HepG2 (cell line): ENCODE measurements around the gene PIEZO1. TPM values are rescaled to one million over a fixed set of nuclear protein-coding genes. Genes with fewer than 3 reads are reported as not detected.

ENCODE experiments used
- BATF2 ChIP-seq: sonication (generic); formaldehyde crosslinking; IDR thresholded peaks from 2 replicates; pipeline ENCODE4 v1.8.0; 2022; ENCODE audit warnings: mild to moderate bottlenecking, missing genetic modification reagents, moderate library complexity
- CENPT ChIP-seq: sonication (generic); formaldehyde crosslinking; IDR thresholded peaks from 2 replicates; pipeline ENCODE4 v1.8.0; 2022; ENCODE audit warnings: low read depth, mild to moderate bottlenecking, moderate library complexity, missing genetic modification reagents
- DNMT1 ChIP-seq: sonication (generic); formaldehyde crosslinking; IDR thresholded peaks from 2 replicates; pipeline ENCODE4 v1.5.1; 2020; ENCODE audit warnings: mild to moderate bottlenecking, missing genetic modification reagents
- GZF1 ChIP-seq: sonication (generic); formaldehyde crosslinking; IDR thresholded peaks from 2 replicates; pipeline ENCODE4 v1.5.1; 2020; ENCODE audit warnings: mild to moderate bottlenecking, missing genetic modification reagents
- NCOR1 ChIP-seq: fragments of 200-600 bp; sonication (generic); IDR thresholded peaks from 2 replicates; pipeline ENCODE4 v1.7.0; 2017; ENCODE audit warnings: antibody characterized with exemption, low read length, borderline replicate concordance
- PHF21A ChIP-seq: sonication (generic); formaldehyde crosslinking; IDR thresholded peaks from 2 replicates; pipeline ENCODE4 v1.5.0; 2020; ENCODE audit warnings: mild to moderate bottlenecking, missing genetic modification reagents
- RAD21 ChIP-seq: fragments of 450-650 bp; formaldehyde crosslinking; IDR thresholded peaks from 2 replicates; pipeline ENCODE4 v1.5.0; 2020; ENCODE audit warnings: mild to moderate bottlenecking
- RXRA ChIP-seq: sonication (generic); formaldehyde crosslinking; IDR thresholded peaks from 2 replicates; pipeline ENCODE4 v1.5.1; 2020; ENCODE audit warnings: missing genetic modification reagents
- SMAD3 ChIP-seq: sonication (generic); formaldehyde crosslinking; IDR thresholded peaks from 2 replicates; pipeline ENCODE4 v1.4.0; 2020; ENCODE audit warnings: missing genetic modification reagents
- ZFP36L1 ChIP-seq: sonication (generic); formaldehyde crosslinking; IDR thresholded peaks from 2 replicates; pipeline ENCODE4 v1.8.0; 2022; ENCODE audit warnings: mild to moderate bottlenecking, missing genetic modification reagents, moderate library complexity
- ZKSCAN5 ChIP-seq: sonication (generic); formaldehyde crosslinking; IDR thresholded peaks from 2 replicates; pipeline ENCODE4 v1.5.1; 2020; ENCODE audit warnings: mild to moderate bottlenecking, missing genetic modification reagents
- ZNF556 ChIP-seq: sonication (generic); formaldehyde crosslinking; IDR thresholded peaks from 2 replicates; pipeline ENCODE4 v1.4.0; 2020; ENCODE audit warnings: mild to moderate bottlenecking, missing genetic modification reagents, borderline replicate concordance
- polyA plus RNA-seq, 8 experiments: library from polyadenylated mRNA; depleted of rRNA in 3 of 8; stranded (reverse) in 7 of 8; unstranded in 1 of 8; fragments of >200 nt; fragmentation: Illumina TruSeq in 4 of 8; extraction: Trizol in 4 of 8; gene quantifications; 2 replicates each; pipeline versions ENCODE4 v1.2.1 to v1.2.3, GENCODE V29; 2011 to 2016; ENCODE audit warnings: low read depth in 4 of 8, missing spikeins in 1 of 8, mixed read lengths in 1 of 8; ENCODE audit not compliant: insufficient read depth in 1 of 8
- total RNA-seq, 5 experiments: library from RNA; depleted of rRNA; stranded (reverse); fragments of >200 nt; fragmentation: Illumina TruSeq; extraction: Trizol; gene quantifications; 2 replicates each; pipeline ENCODE4 v1.2.3, GENCODE V29; 2016; ENCODE audit warnings: low read depth in 1 of 5
- TF ChIP-seq, protein P1 (sequence below): sonication (generic); formaldehyde crosslinking; IDR thresholded peaks from 2 replicates; pipeline ENCODE4 v1.4.0; 2020; ENCODE audit warnings: mild to moderate bottlenecking, missing genetic modification reagents
- TF ChIP-seq, protein P2 (sequence below): sonication (generic); formaldehyde crosslinking; IDR thresholded peaks from 2 replicates; pipeline ENCODE4 v1.4.0; 2020; ENCODE audit warnings: mild to moderate bottlenecking, low read depth, missing genetic modification reagents
- TF ChIP-seq, protein P3 (sequence below): sonication (generic); formaldehyde crosslinking; IDR thresholded peaks from 2 replicates; pipeline ENCODE4 v1.4.0; 2020; ENCODE audit warnings: missing genetic modification reagents, borderline replicate concordance
- TF ChIP-seq, protein P4 (sequence below): sonication (generic); formaldehyde crosslinking; IDR thresholded peaks from 2 replicates; pipeline ENCODE4 v1.4.0; 2020; ENCODE audit warnings: missing genetic modification reagents; ENCODE audit errors: not compliant biosample characterization
- TF ChIP-seq, protein P5 (sequence below): sonication (generic); formaldehyde crosslinking; IDR thresholded peaks from 2 replicates; pipeline ENCODE4 v1.4.0; 2020; ENCODE audit warnings: mild to moderate bottlenecking, missing genetic modification reagents

Gene PIEZO1
- total and polyA plus RNA-seq, 2 of the 13 experiments (the other 11 are each of a cell fraction or from before 2014, with no cell fraction given): 67.9 to 85.0 TPM

GRCh38 chr16:88811769-88812512, 26.9 kb upstream of the PIEZO1 start, which contains the start of gene APRT (continued):
- TF ChIP-seq, protein P1, sequence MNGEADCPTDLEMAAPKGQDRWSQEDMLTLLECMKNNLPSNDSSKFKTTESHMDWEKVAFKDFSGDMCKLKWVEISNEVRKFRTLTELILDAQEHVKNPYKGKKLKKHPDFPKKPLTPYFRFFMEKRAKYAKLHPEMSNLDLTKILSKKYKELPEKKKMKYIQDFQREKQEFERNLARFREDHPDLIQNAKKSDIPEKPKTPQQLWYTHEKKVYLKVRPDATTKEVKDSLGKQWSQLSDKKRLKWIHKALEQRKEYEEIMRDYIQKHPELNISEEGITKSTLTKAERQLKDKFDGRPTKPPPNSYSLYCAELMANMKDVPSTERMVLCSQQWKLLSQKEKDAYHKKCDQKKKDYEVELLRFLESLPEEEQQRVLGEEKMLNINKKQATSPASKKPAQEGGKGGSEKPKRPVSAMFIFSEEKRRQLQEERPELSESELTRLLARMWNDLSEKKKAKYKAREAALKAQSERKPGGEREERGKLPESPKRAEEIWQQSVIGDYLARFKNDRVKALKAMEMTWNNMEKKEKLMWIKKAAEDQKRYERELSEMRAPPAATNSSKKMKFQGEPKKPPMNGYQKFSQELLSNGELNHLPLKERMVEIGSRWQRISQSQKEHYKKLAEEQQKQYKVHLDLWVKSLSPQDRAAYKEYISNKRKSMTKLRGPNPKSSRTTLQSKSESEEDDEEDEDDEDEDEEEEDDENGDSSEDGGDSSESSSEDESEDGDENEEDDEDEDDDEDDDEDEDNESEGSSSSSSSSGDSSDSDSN: peak; percentile 88
- peak; percentile 85 for TF ChIP-seq PHF21A (CRISPR knock-in tag)
- TF ChIP-seq RAD21 (CRISPR knock-in tag): peak; percentile 76
- TF ChIP-seq, protein P2, sequence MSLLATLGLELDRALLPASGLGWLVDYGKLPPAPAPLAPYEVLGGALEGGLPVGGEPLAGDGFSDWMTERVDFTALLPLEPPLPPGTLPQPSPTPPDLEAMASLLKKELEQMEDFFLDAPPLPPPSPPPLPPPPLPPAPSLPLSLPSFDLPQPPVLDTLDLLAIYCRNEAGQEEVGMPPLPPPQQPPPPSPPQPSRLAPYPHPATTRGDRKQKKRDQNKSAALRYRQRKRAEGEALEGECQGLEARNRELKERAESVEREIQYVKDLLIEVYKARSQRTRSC (CRISPR knock-in tag): peak; percentile 82; the same call in 1 of the 2 replicates
- TF ChIP-seq ZKSCAN5 (CRISPR knock-in tag): 0 out of 2 replicates have a peak, but pooled peaks have one; percentile 20
- TF ChIP-seq ZNF556 (CRISPR knock-in tag): peak; percentile 96
- peak; percentile 79 for TF ChIP-seq ZFP36L1
- peak; percentile 99 for TF ChIP-seq GZF1 (CRISPR knock-in tag)
- TF ChIP-seq SMAD3: no peak
- TF ChIP-seq, protein P3, sequence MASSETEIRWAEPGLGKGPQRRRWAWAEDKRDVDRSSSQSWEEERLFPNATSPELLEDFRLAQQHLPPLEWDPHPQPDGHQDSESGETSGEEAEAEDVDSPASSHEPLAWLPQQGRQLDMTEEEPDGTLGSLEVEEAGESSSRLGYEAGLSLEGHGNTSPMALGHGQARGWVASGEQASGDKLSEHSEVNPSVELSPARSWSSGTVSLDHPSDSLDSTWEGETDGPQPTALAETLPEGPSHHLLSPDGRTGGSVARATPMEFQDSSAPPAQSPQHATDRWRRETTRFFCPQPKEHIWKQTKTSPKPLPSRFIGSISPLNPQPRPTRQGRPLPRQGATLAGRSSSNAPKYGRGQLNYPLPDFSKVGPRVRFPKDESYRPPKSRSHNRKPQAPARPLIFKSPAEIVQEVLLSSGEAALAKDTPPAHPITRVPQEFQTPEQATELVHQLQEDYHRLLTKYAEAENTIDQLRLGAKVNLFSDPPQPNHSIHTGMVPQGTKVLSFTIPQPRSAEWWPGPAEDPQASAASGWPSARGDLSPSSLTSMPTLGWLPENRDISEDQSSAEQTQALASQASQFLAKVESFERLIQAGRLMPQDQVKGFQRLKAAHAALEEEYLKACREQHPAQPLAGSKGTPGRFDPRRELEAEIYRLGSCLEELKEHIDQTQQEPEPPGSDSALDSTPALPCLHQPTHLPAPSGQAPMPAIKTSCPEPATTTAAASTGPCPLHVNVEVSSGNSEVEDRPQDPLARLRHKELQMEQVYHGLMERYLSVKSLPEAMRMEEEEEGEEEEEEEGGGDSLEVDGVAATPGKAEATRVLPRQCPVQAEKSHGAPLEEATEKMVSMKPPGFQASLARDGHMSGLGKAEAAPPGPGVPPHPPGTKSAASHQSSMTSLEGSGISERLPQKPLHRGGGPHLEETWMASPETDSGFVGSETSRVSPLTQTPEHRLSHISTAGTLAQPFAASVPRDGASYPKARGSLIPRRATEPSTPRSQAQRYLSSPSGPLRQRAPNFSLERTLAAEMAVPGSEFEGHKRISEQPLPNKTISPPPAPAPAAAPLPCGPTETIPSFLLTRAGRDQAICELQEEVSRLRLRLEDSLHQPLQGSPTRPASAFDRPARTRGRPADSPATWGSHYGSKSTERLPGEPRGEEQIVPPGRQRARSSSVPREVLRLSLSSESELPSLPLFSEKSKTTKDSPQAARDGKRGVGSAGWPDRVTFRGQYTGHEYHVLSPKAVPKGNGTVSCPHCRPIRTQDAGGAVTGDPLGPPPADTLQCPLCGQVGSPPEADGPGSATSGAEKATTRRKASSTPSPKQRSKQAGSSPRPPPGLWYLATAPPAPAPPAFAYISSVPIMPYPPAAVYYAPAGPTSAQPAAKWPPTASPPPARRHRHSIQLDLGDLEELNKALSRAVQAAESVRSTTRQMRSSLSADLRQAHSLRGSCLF (CRISPR knock-in tag): 0 out of 2 replicates have a peak, but pooled peaks have one; percentile 9
- TF ChIP-seq CENPT: peak; percentile 94; the same call in 1 of the 2 replicates
- peak; percentile 96; the same call in 1 of the 2 replicates for TF ChIP-seq BATF2
- TF ChIP-seq, protein P4, sequence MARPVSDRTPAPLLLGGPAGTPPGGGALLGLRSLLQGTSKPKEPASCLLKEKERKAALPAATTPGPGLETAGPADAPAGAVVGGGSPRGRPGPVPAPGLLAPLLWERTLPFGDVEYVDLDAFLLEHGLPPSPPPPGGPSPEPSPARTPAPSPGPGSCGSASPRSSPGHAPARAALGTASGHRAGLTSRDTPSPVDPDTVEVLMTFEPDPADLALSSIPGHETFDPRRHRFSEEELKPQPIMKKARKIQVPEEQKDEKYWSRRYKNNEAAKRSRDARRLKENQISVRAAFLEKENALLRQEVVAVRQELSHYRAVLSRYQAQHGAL: no peak
- peak; percentile 61; the same call in 1 of the 2 replicates for TF ChIP-seq DNMT1 (CRISPR knock-in tag)
- TF ChIP-seq, protein P5, sequence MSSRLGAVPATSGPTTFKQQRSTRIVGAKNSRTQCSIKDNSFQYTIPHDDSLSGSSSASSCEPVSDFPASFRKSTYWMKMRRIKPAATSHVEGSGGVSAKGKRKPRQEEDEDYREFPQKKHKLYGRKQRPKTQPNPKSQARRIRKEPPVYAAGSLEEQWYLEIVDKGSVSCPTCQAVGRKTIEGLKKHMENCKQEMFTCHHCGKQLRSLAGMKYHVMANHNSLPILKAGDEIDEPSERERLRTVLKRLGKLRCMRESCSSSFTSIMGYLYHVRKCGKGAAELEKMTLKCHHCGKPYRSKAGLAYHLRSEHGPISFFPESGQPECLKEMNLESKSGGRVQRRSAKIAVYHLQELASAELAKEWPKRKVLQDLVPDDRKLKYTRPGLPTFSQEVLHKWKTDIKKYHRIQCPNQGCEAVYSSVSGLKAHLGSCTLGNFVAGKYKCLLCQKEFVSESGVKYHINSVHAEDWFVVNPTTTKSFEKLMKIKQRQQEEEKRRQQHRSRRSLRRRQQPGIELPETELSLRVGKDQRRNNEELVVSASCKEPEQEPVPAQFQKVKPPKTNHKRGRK: no peak
- 0 out of 2 replicates have a peak, but pooled peaks have one; percentile 9 for TF ChIP-seq NCOR1
- TF ChIP-seq RXRA (CRISPR knock-in tag): peak; percentile 27; the same call in 1 of the 2 replicates
